Measurements from ENCODE around the gene NTMT1.
A peak's percentile ranks its signal among the peaks of the same experiment; 100 is the strongest.

The NTMT1 gene

GRCh38 chr9:129612123-129612522, 13.8 kb upstream of the NTMT1 start:
- DNase-seq (ENCODE audit: low read depth) = no peak
- peak; percentile 7 for TF ChIP-seq CTCF (conservative IDR thresholded peaks at IDR 0.05; ENCODE audit: low read depth, low read length)
- H3K4me3 ChIP-seq (ENCODE audit: low read length) = no peak overlapping the region

GRCh38 chr9:129612815-129613519, 13.0 kb upstream of the NTMT1 start:
- no peak for DNase-seq (ENCODE audit: low read depth)
- TF ChIP-seq CTCF (conservative IDR thresholded peaks at IDR 0.05; ENCODE audit: low read depth, low read length) = no peak
- no peak overlapping the region for H3K4me3 ChIP-seq (ENCODE audit: low read length)

- peak; percentile 22 for TF ChIP-seq CTCF (conservative IDR thresholded peaks at IDR 0.05; ENCODE audit: low read depth, low read length)
- DNase-seq (ENCODE audit: low read depth) = no peak
- no peak overlapping the region for H3K4me3 ChIP-seq (ENCODE audit: low read length)
Observed at GRCh38 chr9:129613520-129614175, 12.3 kb upstream of the NTMT1 start.

- TF ChIP-seq CTCF (conservative IDR thresholded peaks at IDR 0.05; ENCODE audit: low read depth, low read length) = no peak
- no peak overlapping the region for H3K4me3 ChIP-seq (ENCODE audit: low read length)
- no peak for DNase-seq (ENCODE audit: low read depth)
Observed at GRCh38 chr9:129614932-129615331, 11.0 kb upstream of the NTMT1 start.

GRCh38 chr9:129615407-129616285, 10.3 kb upstream of the NTMT1 start:
- no peak for TF ChIP-seq CTCF (conservative IDR thresholded peaks at IDR 0.05; ENCODE audit: low read depth, low read length)
- no peak overlapping the region for H3K4me3 ChIP-seq (ENCODE audit: low read length)
- DNase-seq (ENCODE audit: low read depth) = no peak

- DNase-seq (ENCODE audit: low read depth) = no peak
- TF ChIP-seq CTCF (conservative IDR thresholded peaks at IDR 0.05; ENCODE audit: low read depth, low read length) = peak; percentile 84
- no peak overlapping the region for H3K4me3 ChIP-seq (ENCODE audit: low read length)
Observed at GRCh38 chr9:129617167-129617566, 8.8 kb upstream of the NTMT1 start.
